ENCODE results near the gene SLC23A3. TPM values are rescaled to one million over a fixed set of nuclear protein-coding genes. Genes with fewer than 3 reads are reported as not detected.

SLC23A3 gene
- total and polyA plus RNA-seq, 12 donors, result 0.28 to 2.1 (median 0.47) TPM

DNA sequence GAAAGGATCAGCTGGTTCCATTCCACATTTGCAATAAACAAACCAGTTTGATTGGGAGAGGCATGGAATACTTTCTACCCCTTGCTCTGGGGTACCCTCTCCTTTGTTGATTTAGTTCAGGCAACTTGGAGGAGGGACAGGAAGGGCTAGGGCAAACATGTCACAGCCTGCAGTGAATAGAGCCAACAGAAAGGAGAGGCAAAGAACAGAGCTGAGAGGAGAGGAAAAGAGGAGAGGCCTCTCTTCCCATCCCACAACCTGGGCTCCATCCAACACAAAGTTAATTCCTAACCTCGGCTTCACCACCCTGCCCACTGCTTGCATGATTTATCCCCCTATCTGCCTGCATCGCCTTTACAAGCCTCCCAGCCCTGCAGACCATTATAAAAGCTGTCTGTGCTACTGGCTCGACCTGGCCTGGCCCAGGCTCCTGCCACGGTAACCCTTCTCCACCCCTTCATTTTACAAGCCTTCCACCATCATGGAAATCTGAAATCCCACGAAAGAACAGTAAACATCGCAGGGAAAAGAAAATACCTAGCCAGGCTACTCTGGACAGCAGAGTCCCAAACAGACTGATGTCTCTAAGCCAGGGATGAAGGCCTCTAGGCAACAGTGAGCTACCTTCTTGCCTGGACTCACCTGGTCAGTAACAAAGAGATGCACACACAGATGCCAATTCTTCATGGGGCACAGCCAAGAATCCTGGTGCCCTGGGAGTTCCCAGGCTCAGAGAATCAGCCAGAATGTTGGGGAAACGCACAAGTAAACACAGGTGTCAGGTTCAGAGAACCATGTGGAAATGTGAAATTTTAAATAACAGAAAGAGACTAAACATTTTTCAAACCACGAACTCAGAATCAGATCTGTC is 52.8 kb downstream of the SLC23A3 start:
- ATAC-seq (no peak), DNase-seq (no peak)
- H3K27ac ChIP-seq, result no peak overlapping the region
- H3K27me3 ChIP-seq, result no peaks in the 10 kb centered on the region
- TF ChIP-seq, protein P1, sequence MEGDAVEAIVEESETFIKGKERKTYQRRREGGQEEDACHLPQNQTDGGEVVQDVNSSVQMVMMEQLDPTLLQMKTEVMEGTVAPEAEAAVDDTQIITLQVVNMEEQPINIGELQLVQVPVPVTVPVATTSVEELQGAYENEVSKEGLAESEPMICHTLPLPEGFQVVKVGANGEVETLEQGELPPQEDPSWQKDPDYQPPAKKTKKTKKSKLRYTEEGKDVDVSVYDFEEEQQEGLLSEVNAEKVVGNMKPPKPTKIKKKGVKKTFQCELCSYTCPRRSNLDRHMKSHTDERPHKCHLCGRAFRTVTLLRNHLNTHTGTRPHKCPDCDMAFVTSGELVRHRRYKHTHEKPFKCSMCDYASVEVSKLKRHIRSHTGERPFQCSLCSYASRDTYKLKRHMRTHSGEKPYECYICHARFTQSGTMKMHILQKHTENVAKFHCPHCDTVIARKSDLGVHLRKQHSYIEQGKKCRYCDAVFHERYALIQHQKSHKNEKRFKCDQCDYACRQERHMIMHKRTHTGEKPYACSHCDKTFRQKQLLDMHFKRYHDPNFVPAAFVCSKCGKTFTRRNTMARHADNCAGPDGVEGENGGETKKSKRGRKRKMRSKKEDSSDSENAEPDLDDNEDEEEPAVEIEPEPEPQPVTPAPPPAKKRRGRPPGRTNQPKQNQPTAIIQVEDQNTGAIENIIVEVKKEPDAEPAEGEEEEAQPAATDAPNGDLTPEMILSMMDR (IDR thresholded peaks at IDR 0.05), result no peak
- no peaks in the 10 kb centered on the region for H3K36me3 ChIP-seq
- H3K9me3 ChIP-seq, result no peaks in the 10 kb centered on the region
- peaks cover 0 to 15% (median 13%) of the 10 kb centered on the region in 9 donors for H3K4me1 ChIP-seq
- intact Hi-C loops (cut with DNase I), result loop anchor here in 8 of 10 donors (5.0 to 10.0 kb wide), 4 partner anchors 40 to 62 kb away; no protein-coding TSS in a partner anchor
- no peak overlapping the region for H3K4me3 ChIP-seq
- 88 to 89% methylated on average over 8 of the region's 8 CpGs for WGBS, 2 donors

DNA sequence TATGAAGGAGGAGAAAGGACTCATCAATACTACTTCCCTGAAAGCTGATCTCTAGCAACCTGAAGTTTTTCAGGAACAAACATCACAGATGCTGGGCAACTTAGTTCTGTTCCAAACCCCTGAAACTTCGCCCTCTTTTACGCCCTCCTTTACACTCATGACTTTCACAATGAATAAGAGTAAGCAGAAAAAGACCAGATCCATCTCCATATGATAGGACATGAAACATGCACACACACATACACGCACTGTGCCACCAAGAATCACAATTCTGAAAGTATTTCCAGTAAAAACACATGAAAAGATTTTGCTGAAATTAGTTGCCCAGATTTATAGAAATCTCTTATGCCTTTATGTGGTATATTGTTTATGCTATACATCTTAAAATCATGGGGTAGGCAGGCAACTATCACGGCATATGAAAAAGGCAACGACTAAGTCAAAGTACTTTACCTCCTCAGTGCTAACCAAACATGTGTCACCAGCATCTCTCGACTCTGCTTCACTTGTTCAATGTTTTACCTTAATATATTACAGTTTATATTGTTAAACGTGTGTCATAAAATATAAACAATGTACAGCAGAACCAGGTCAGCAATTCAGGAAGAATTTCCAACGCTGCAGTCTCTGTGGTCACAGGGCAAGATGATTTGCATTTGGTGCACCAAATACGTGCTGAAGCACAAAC is 57.0 kb downstream of the SLC23A3 start:
- intact Hi-C loops (cut with DNase I), result loop anchor here in 1 of 10 donors (10.0 kb wide), 1 partner anchor 58 kb away; no protein-coding TSS in a partner anchor
- no peaks in the 10 kb centered on the region for H3K9me3 ChIP-seq
- TF ChIP-seq, protein P1 (IDR thresholded peaks at IDR 0.05), result no peak
- no peaks in the 10 kb centered on the region for H3K27me3 ChIP-seq
- no peaks in the 10 kb centered on the region for H3K36me3 ChIP-seq
- H3K4me1 ChIP-seq, result peaks cover 0 to 25% (median 12%) of the 10 kb centered on the region in 9 donors
- ATAC-seq, result no peak
- no peak for DNase-seq
- WGBS, 2 donors, result 88 to 92% methylated on average over 9 of the region's 9 CpGs
- no peak overlapping the region for H3K4me3 ChIP-seq
- H3K27ac ChIP-seq, result no peak overlapping the region

DNA sequence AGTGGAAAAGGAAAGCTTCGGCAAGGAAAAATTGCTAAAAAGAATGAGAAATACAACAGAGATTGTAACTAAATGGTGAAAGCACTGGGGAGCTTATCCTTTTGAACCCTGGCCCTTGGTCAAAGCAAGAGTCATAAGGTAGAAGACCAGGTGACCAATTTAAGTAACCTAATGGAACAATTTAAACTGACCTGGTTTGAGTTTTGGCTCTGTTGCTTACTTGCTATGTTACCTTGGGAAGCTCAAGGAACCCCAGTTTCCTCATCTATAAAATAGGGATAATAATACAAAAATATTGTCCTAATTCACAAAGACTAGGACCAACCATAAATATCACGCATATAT is 57.8 kb downstream of the SLC23A3 start:
- H3K9me3 ChIP-seq, result no peaks in the 10 kb centered on the region
- no peak for ATAC-seq
- H3K4me1 ChIP-seq, result peaks cover 4 to 31% (median 18%) of the 10 kb centered on the region in 9 donors
- 98 to 99% methylated on average over 2 of the region's 2 CpGs for WGBS, 2 donors
- TF ChIP-seq, protein P1 (IDR thresholded peaks at IDR 0.05), result no peak
- intact Hi-C loops (cut with DNase I), result loop anchor here in 1 of 10 donors (10.0 kb wide), 1 partner anchor 57 kb away; no protein-coding TSS in a partner anchor
- H3K36me3 ChIP-seq, result no peaks in the 10 kb centered on the region
- no peaks in the 10 kb centered on the region for H3K27me3 ChIP-seq
- no peak for DNase-seq
- no peak overlapping the region for H3K27ac ChIP-seq
- H3K4me3 ChIP-seq, result no peak overlapping the region

Other genes with a start within 250 kb of the SLC23A3 start
- under 1 TPM in 1 of 10 donors, not detected in 9; 0.09 TPM for gene CDK5R2, start 210.4 kb downstream of the SLC23A3 start, total RNA-seq
- gene CDK5R2, start 210.4 kb downstream of the SLC23A3 start, polyA plus RNA-seq, result not detected
- not detected for gene FEV, start 184.8 kb downstream of the SLC23A3 start, total RNA-seq
- gene FEV, start 184.8 kb downstream of the SLC23A3 start, polyA plus RNA-seq, result not detected
- not detected for gene CRYBA2, start 176.6 kb downstream of the SLC23A3 start, total RNA-seq
- not detected for gene CRYBA2, start 176.6 kb downstream of the SLC23A3 start, polyA plus RNA-seq
- not detected for gene CFAP65, start 128.5 kb downstream of the SLC23A3 start, total RNA-seq
- not detected for gene CFAP65, start 128.5 kb downstream of the SLC23A3 start, polyA plus RNA-seq
- gene IHH, start 109.1 kb downstream of the SLC23A3 start, total RNA-seq, result under 1 TPM in 1 of 10 donors, not detected in 9; 0.16 TPM
- under 1 TPM in 1 of 2 donors, not detected in 1; 0.03 TPM for gene IHH, start 109.1 kb downstream of the SLC23A3 start, polyA plus RNA-seq
- 10 to 100 TPM in 1 of 10 donors, 1 to 10 TPM in 9; 4.7 to 12.0 (median 7.1) TPM for gene NHEJ1, start 9.2 kb downstream of the SLC23A3 start, total RNA-seq
- gene NHEJ1, start 9.2 kb downstream of the SLC23A3 start, polyA plus RNA-seq, result 1 to 10 TPM; 3.8 to 9.6 TPM
- gene CNPPD1, start 6.9 kb upstream of the SLC23A3 start, total RNA-seq, result 10 to 100 TPM; 52.5 to 80.6 (median 63.6) TPM
- 10 to 100 TPM; 35.5 to 84.7 TPM for gene CNPPD1, start 6.9 kb upstream of the SLC23A3 start, polyA plus RNA-seq
- 10 to 100 TPM; 24.1 to 47.3 (median 30.6) TPM for gene RETREG2, start 8.2 kb upstream of the SLC23A3 start, total RNA-seq
- gene RETREG2, start 8.2 kb upstream of the SLC23A3 start, polyA plus RNA-seq, result 10 to 100 TPM; 11.3 to 39.0 TPM
- 10 to 100 TPM; 11.5 to 19.2 (median 16.4) TPM for gene ZFAND2B, start 36.8 kb upstream of the SLC23A3 start, total RNA-seq
- 10 to 100 TPM; 22.1 to 40.8 TPM for gene ZFAND2B, start 36.8 kb upstream of the SLC23A3 start, polyA plus RNA-seq
- gene ABCB6, start 48.9 kb upstream of the SLC23A3 start, total RNA-seq, result 10 to 100 TPM in 9 of 10 donors, 1 to 10 TPM in 1; 9.8 to 31.0 (median 14.8) TPM
- 10 to 100 TPM; 31.0 to 34.0 TPM for gene ABCB6, start 48.9 kb upstream of the SLC23A3 start, polyA plus RNA-seq
- gene ATG9A, start 59.6 kb upstream of the SLC23A3 start, total RNA-seq, result 100 to 1,000 TPM in 1 of 10 donors, 10 to 100 TPM in 9; 64.5 to 103 (median 76.4) TPM
- 10 to 100 TPM; 14.1 to 79.4 TPM for gene ATG9A, start 59.6 kb upstream of the SLC23A3 start, polyA plus RNA-seq
- 10 to 100 TPM; 16.4 to 36.8 (median 25.5) TPM for gene ANKZF1, start 59.8 kb upstream of the SLC23A3 start, total RNA-seq
- gene ANKZF1, start 59.8 kb upstream of the SLC23A3 start, polyA plus RNA-seq, result 10 to 100 TPM; 12.7 to 44.7 TPM
- 1 to 10 TPM; 1.6 to 5.2 (median 2.6) TPM for gene GLB1L, start 75.4 kb upstream of the SLC23A3 start, total RNA-seq
- 1 to 10 TPM; 1.5 to 2.1 TPM for gene GLB1L, start 75.4 kb upstream of the SLC23A3 start, polyA plus RNA-seq
- 10 to 100 TPM; 14.6 to 23.1 (median 19.7) TPM for gene STK16, start 75.5 kb upstream of the SLC23A3 start, total RNA-seq
- 10 to 100 TPM; 12.9 to 26.7 TPM for gene STK16, start 75.5 kb upstream of the SLC23A3 start, polyA plus RNA-seq
- not detected for gene TUBA4B, start 83.2 kb upstream of the SLC23A3 start, total RNA-seq
- not detected for gene TUBA4B, start 83.2 kb upstream of the SLC23A3 start, polyA plus RNA-seq
- 100 to 1,000 TPM in 7 of 10 donors, 10 to 100 TPM in 3; 76.0 to 245 (median 145) TPM for gene TUBA4A, start 83.9 kb upstream of the SLC23A3 start, total RNA-seq
- gene TUBA4A, start 83.9 kb upstream of the SLC23A3 start, polyA plus RNA-seq, result 100 to 1,000 TPM in 1 of 2 donors, 10 to 100 TPM in 1; 61.0 to 341 TPM
- gene DNAJB2, start 109.3 kb upstream of the SLC23A3 start, total RNA-seq, result 10 to 100 TPM; 55.6 to 87.6 (median 83.1) TPM
- gene DNAJB2, start 109.3 kb upstream of the SLC23A3 start, polyA plus RNA-seq, result 100 to 1,000 TPM in 1 of 2 donors, 10 to 100 TPM in 1; 76.9 to 148 TPM
- under 1 TPM in 6 of 10 donors, not detected in 4; 0.26 to 0.51 (median 0.31) TPM for gene PTPRN, start 139.4 kb upstream of the SLC23A3 start, total RNA-seq
- under 1 TPM in 1 of 2 donors, not detected in 1; 0.09 TPM for gene PTPRN, start 139.4 kb upstream of the SLC23A3 start, polyA plus RNA-seq
- not detected for gene RESP18, start 162.7 kb upstream of the SLC23A3 start, total RNA-seq
- not detected for gene RESP18, start 162.7 kb upstream of the SLC23A3 start, polyA plus RNA-seq
- gene DNPEP, start 217.9 kb upstream of the SLC23A3 start, total RNA-seq, result 100 to 1,000 TPM in 1 of 10 donors, 10 to 100 TPM in 9; 56.1 to 110 (median 74.0) TPM
- 10 to 100 TPM; 56.3 to 68.5 TPM for gene DNPEP, start 217.9 kb upstream of the SLC23A3 start, polyA plus RNA-seq
- gene DES, start 248.3 kb upstream of the SLC23A3 start, total RNA-seq, result over 10,000 TPM; 12,560 to 18,019 (median 15,816) TPM
- over 10,000 TPM; 13,697 to 18,010 TPM for gene DES, start 248.3 kb upstream of the SLC23A3 start, polyA plus RNA-seq